IMR-90 (cell line): ENCODE data around the gene NAA50. TPM values are rescaled to one million over a fixed set of nuclear protein-coding genes. Genes with fewer than 3 reads are reported as not detected.
A peak's percentile ranks its signal among the peaks of the same experiment; 100 is the strongest.

Experiments used
- ATAC-seq: fragments of 200-7000 bp; cut with Tn5 transposase; 2 replicates; pipeline ENCODE4 v1.9.1; 2020; ENCODE audit warnings: low read depth, mild to moderate bottlenecking, moderate library complexity
- BruUV-seq: library from RNA; stranded (reverse); fragments of 400-500 nt; replicated peaks from 2 replicates; lab custom pipeline; 2021; lab: Mats Ljungman, UMichigan
- CTCF ChIA-PET: fragments of 300-600 bp; formaldehyde crosslinking; extraction: SDS; loops from one replicate; lab custom pipeline; 2021; ENCODE audit warnings: antibody characterized with exemption; lab: Yijun Ruan, JAX
- POLR2A ChIA-PET: fragments of 300-600 bp; sonication (Branson Sonifier 250); formaldehyde crosslinking; loops from one replicate; lab custom pipeline; 2022; ENCODE audit warnings: antibody characterized with exemption; ENCODE audit not compliant: unreplicated experiment; lab: Charles Lee
- DNase-seq: peaks from one replicate; pipeline ENCODE4 v3.0.0; 2013
- H2AFZ ChIP-seq: replicated peaks from 2 replicates; pipeline ENCODE3; 2013; ENCODE audit warnings: low read length, mild to moderate bottlenecking; ENCODE audit not compliant: poor library complexity
- H2AK5ac ChIP-seq: 2 replicates; pipeline ENCODE4 v1.6.1; 2013; ENCODE audit warnings: low read depth, low read length, inconsistent platforms
- H2AK9ac ChIP-seq: replicated peaks from 2 replicates; pipeline ENCODE3; 2013; ENCODE audit warnings: mild to moderate bottlenecking, low read depth, low read length, moderate library complexity; ENCODE audit not compliant: poor library complexity
- H2BK120ac ChIP-seq: 2 replicates; pipeline ENCODE4 v1.6.1; 2013; ENCODE audit warnings: low read depth, low read length, inconsistent platforms
- H2BK15ac ChIP-seq: 3 replicates; pipeline ENCODE4 v1.6.1; 2013; ENCODE audit warnings: low read depth, low read length, inconsistent platforms
- H2BK20ac ChIP-seq: 2 replicates; pipeline ENCODE4 v1.6.1; 2013; ENCODE audit warnings: low read depth, mild to moderate bottlenecking, inconsistent platforms, low read length, moderate library complexity
- H2BK5ac ChIP-seq: 2 replicates; pipeline ENCODE4 v1.6.1; 2013; ENCODE audit warnings: mild to moderate bottlenecking, low read depth, low read length, inconsistent platforms; ENCODE audit not compliant: poor library complexity, severe bottlenecking
- H3K14ac ChIP-seq: replicated peaks from 2 replicates; pipeline ENCODE4 v1.6.1; 2013; ENCODE audit warnings: low read depth, low read length, inconsistent platforms
- H3K18ac ChIP-seq: 2 replicates; pipeline ENCODE4 v1.6.1; 2013; ENCODE audit warnings: low read depth, low read length, control low read depth
- H3K23ac ChIP-seq: 2 replicates; pipeline ENCODE4 v1.6.1; 2013; ENCODE audit warnings: low read depth, low read length, inconsistent platforms
- H3K27ac ChIP-seq: 2 replicates; pipeline ENCODE4 v1.5.1; 2013; ENCODE audit warnings: mild to moderate bottlenecking, control low read depth, low read length; ENCODE audit not compliant: insufficient read depth
- H3K27me3 ChIP-seq: 2 replicates; pipeline ENCODE4 v1.6.1; 2013; ENCODE audit warnings: low read length; ENCODE audit not compliant: control insufficient read depth, insufficient read depth
- H3K36me3 ChIP-seq: 2 replicates; pipeline ENCODE4 v1.6.1; 2013; ENCODE audit warnings: low read length, mixed read lengths; ENCODE audit not compliant: control insufficient read depth, insufficient read depth
- H3K4ac ChIP-seq: 2 replicates; pipeline ENCODE4 v1.6.1; 2013; ENCODE audit warnings: low read depth, low read length, inconsistent platforms
- H3K4me1 ChIP-seq: 2 replicates; pipeline ENCODE4 v1.6.1; 2013; ENCODE audit warnings: low read length, mixed read lengths; ENCODE audit not compliant: control insufficient read depth, insufficient read depth
- H3K4me2 ChIP-seq: 2 replicates; pipeline ENCODE4 v1.6.1; 2013; ENCODE audit warnings: low read depth, mild to moderate bottlenecking, control low read depth, low read length, moderate library complexity
- H3K4me3 ChIP-seq: 2 replicates; pipeline ENCODE4 v1.5.1; 2013; ENCODE audit warnings: low read depth, mild to moderate bottlenecking, control low read depth, low read length, moderate library complexity; ENCODE audit not compliant: insufficient read depth
- H3K56ac ChIP-seq: 2 replicates; pipeline ENCODE4 v1.6.1; 2013; ENCODE audit warnings: low read length, inconsistent platforms; ENCODE audit not compliant: insufficient read depth; ENCODE audit errors: extremely low read depth
- H3K79me1 ChIP-seq, 2 experiments: 2 replicates each; pipeline ENCODE4 v1.6.1; 2013; ENCODE audit warnings: low read length in 2 of 2, inconsistent platforms in 1 of 2, low read depth in 1 of 2
- H3K9ac ChIP-seq: 2 replicates; pipeline ENCODE4 v1.6.1; 2013; ENCODE audit warnings: low read depth, low read length, control low read depth
- H3K9me1 ChIP-seq: 2 replicates; pipeline ENCODE4 v1.6.1; 2013; ENCODE audit warnings: low read length, inconsistent platforms; ENCODE audit not compliant: insufficient read depth
- H3K9me3 ChIP-seq: 2 replicates; pipeline ENCODE4 v1.6.1; 2013; ENCODE audit warnings: low read length; ENCODE audit not compliant: control insufficient read depth, insufficient read depth
- H4K20me1 ChIP-seq: 2 replicates; pipeline ENCODE4 v1.6.1; 2013; ENCODE audit warnings: low read length, inconsistent platforms; ENCODE audit not compliant: insufficient read depth
- H4K5ac ChIP-seq: 2 replicates; pipeline ENCODE4 v1.6.1; 2013; ENCODE audit warnings: mild to moderate bottlenecking, low read depth, low read length, control low read depth
- H4K8ac ChIP-seq, 2 experiments: 2 replicates each; pipeline ENCODE4 v1.6.1; 2013; ENCODE audit warnings: low read depth in 2 of 2, low read length in 2 of 2, control low read depth in 1 of 2, inconsistent platforms in 1 of 2
- H4K91ac ChIP-seq: 2 replicates; pipeline ENCODE4 v1.6.1; 2013; ENCODE audit warnings: low read depth, low read length, inconsistent platforms; ENCODE audit not compliant: insufficient read depth
- CEBPB ChIP-seq: IDR thresholded peaks from 2 replicates; pipeline ENCODE4 v1.6.1; 2012; ENCODE audit warnings: low read depth, low read length, improper control_type of control experiment
- RCOR1 ChIP-seq: IDR thresholded peaks from 2 replicates; pipeline ENCODE4 v1.6.1; 2012; ENCODE audit warnings: mild to moderate bottlenecking, low read length, improper control_type of control experiment; ENCODE audit not compliant: insufficient replicate concordance
- WGBS, 2 experiments: methylation state at CpG; one replicate each; pipeline versions ENCODE4 v1.1.5 to v1.1.7; 2013; ENCODE audit warnings: missing lambda C conversion rate in 2 of 2; ENCODE audit not compliant: insufficient read length in 1 of 2; ENCODE audit errors: extremely low coverage in 2 of 2; 5-methylcytosine and 5-hydroxymethylcytosine counted together
- dilution Hi-C: fragments of 300-500 bp; cut with HindIII; formaldehyde crosslinking; loops from one replicate; pipeline ENCODE4 v1.14.3; 2018; ENCODE audit warnings: low sequenced_read_pairs; ENCODE audit not compliant: unreplicated experiment
- in situ Hi-C: fragments of 300-500 bp; cut with MboI; formaldehyde crosslinking; loops from 3 replicates; pipeline ENCODE4 v1.14.3; 2019; ENCODE audit warnings: low sequenced_read_pairs, inconsistent platforms, mixed read lengths
- intact Hi-C: fragments of 100-400 bp; cut with micrococcal nuclease; formaldehyde crosslinking; loops from 2 replicates; pipeline ENCODE4 v1.10.0; 2022
- polyA plus RNA-seq, 3 experiments: library from polyadenylated mRNA; depleted of rRNA; stranded (reverse); fragments of >200 nt; gene quantifications; 2 replicates each; pipeline ENCODE4 v1.2.3, GENCODE V29; 2012; ENCODE audit warnings: low replicate concordance in 1 of 3
- total RNA-seq: library from RNA; depleted of rRNA; stranded (reverse); fragments of >200 nt; gene quantifications from 2 replicates; pipeline ENCODE4 v1.2.3, GENCODE V29; 2012

The NAA50 gene
- total and polyA plus RNA-seq, 2 of the 4 experiments (the other 2 are of a cell fraction) = 42.4 to 125 TPM

GRCh38 chr3:113685956-113686721 lies 59.9 kb downstream of the NAA50 start:
- in situ Hi-C loops (no loop called here), dilution Hi-C loops (no loop called here), intact Hi-C loops (no loop called here)
- H3K79me1 ChIP-seq = peaks cover 20 to 39% of the 10 kb centered on the region in 2 experiments
- no peak overlapping the region for H3K56ac ChIP-seq
- H4K8ac ChIP-seq = peak overlapping the region in 1 of 2 experiments; percentile 33; a peak in 2 of 4 replicates
- peak overlapping the region; percentile 65 for H3K18ac ChIP-seq
- H2BK5ac ChIP-seq = peak overlapping the region; percentile 14
- peaks cover 10% of the 10 kb centered on the region; the same call in 1 of the 2 replicates for H4K20me1 ChIP-seq
- H2BK20ac ChIP-seq = peak overlapping the region; percentile 66; the same call in 1 of the 2 replicates
- peaks cover 1% of the 10 kb centered on the region; the same call in 1 of the 2 replicates for H3K9me3 ChIP-seq
- peaks cover 7% of the 10 kb centered on the region for H3K9me1 ChIP-seq
- peak; percentile 59 for DNase-seq
- TF ChIP-seq RCOR1 = no peak
- TF ChIP-seq CEBPB = peak; percentile 98
- peak overlapping the region; percentile 76; the same call in 1 of the 3 replicates for H2BK15ac ChIP-seq
- H2AFZ ChIP-seq = peak overlapping the region; percentile 26
- no peak overlapping the region for H3K23ac ChIP-seq
- peaks cover 2% of the 10 kb centered on the region; the same call in 1 of the 2 replicates for H3K36me3 ChIP-seq
- ChIA-PET POLR2A (no interaction called here), CTCF (interaction anchor here (1.1 kb wide), 1 partner anchor 8 kb away, joined by 3 read pairs; no protein-coding TSS in a partner anchor)
- peak overlapping the region; percentile 79; the same call in 1 of the 2 replicates for H4K91ac ChIP-seq
- peak overlapping the region; percentile 41; the same call in 1 of the 2 replicates for H3K27ac ChIP-seq
- H3K9ac ChIP-seq = no peak overlapping the region
- peak; percentile 97 for ATAC-seq
- H3K4ac ChIP-seq = peak overlapping the region; percentile 28; the same call in 1 of the 2 replicates
- peak overlapping the region; percentile 86 for H2AK5ac ChIP-seq
- H3K27me3 ChIP-seq = no peaks in the 10 kb centered on the region
- H3K4me1 ChIP-seq = peaks cover 12% of the 10 kb centered on the region
- H3K14ac ChIP-seq = peak overlapping the region; percentile 82
- no CpG with 5 or more reads among the region's 2 CpGs for WGBS, 2 experiments
- peak overlapping the region; percentile 78 for H2AK9ac ChIP-seq
- H4K5ac ChIP-seq = peak overlapping the region; percentile 52
- H3K4me2 ChIP-seq = peak overlapping the region; percentile 35
- BruUV-seq = no TSS peak
- peak overlapping the region; percentile 6; the same call in 1 of the 2 replicates for H2BK120ac ChIP-seq
- no peak overlapping the region for H3K4me3 ChIP-seq
